Vagina (tissue), 2 donors: Measurements from ENCODE around the gene B9D1. TPM values are rescaled to one million over a fixed set of nuclear protein-coding genes. Genes with fewer than 3 reads are reported as not detected.
A peak's percentile ranks its signal among the peaks of the same experiment; 100 is the strongest.

Source experiments
- DNase-seq, 2 donors: peaks; one replicate each; pipeline ENCODE4 v3.0.0-alpha.2; 2017; ENCODE audit errors: extremely low spot score in 2 of 2
- H3K27ac ChIP-seq: fragments of 200-600 bp; sonication (generic); one replicate; pipeline ENCODE4 v1.5.1; 2019
- H3K27me3 ChIP-seq: fragments of 200-600 bp; sonication (generic); one replicate; pipeline ENCODE4 v1.5.1; 2019
- H3K36me3 ChIP-seq, 2 donors: fragments of 200-600 bp; sonication (generic); one replicate each; pipeline ENCODE4 v1.5.1; 2017 to 2019
- H3K4me1 ChIP-seq: fragments of 200-600 bp; sonication (generic); one replicate; pipeline ENCODE4 v1.5.1; 2019
- H3K4me3 ChIP-seq, 2 donors: fragments of 200-600 bp; sonication (generic); 1 replicate in 1 of 2; 2 replicates in 1 of 2; pipeline ENCODE4 v1.5.1; 2016 to 2019
- H3K9me3 ChIP-seq: fragments of 200-600 bp; sonication (generic); one replicate; pipeline ENCODE4 v1.5.1; 2019
- CTCF ChIP-seq, 3 experiments: fragments of 450-650 bp in 2 of 3; fragments of 200-600 bp in 1 of 3; sonication (generic) in 1 of 3; IDR thresholded peaks; one replicate each; pipeline ENCODE4 v1.5.1; 2017 to 2019; ENCODE audit warnings: antibody characterized with exemption in 3 of 3, mild to moderate bottlenecking in 2 of 3, moderate library complexity in 2 of 3
- POLR2A ChIP-seq, 2 donors: fragments of 450-650 bp; IDR thresholded peaks; one replicate each; pipeline ENCODE4 v1.6.1; 2017; ENCODE audit warnings: antibody characterized with exemption in 2 of 2, mild to moderate bottlenecking in 2 of 2, moderate library complexity in 2 of 2
- POLR2AphosphoS5 ChIP-seq, 2 donors: sonication (generic); formaldehyde crosslinking; IDR thresholded peaks; one replicate each; pipeline ENCODE4 v1.9.0; 2017; ENCODE audit warnings: antibody characterized with exemption in 2 of 2, mild to moderate bottlenecking in 2 of 2, low read depth in 1 of 2; ENCODE audit not compliant: insufficient read depth in 1 of 2
- intact Hi-C: fragments of 100-400 bp; cut with DNase I; formaldehyde crosslinking; loops from one replicate; pipeline ENCODE4 v1.15.1; 2023
- total RNA-seq: library from RNA; depleted of rRNA; stranded (reverse); fragments of >200 nt; gene quantifications from one replicate; pipeline ENCODE4 v1.2.3, GENCODE V29; 2016

The B9D1 gene
- total RNA-seq, 1 donor from 2014 or later, result 50.6 TPM

- Histone ChIP-seq H3K9me3 (no peaks in the 10 kb centered on the region), H3K4me3 (no peak overlapping the region), H3K4me1 (peaks cover 47% of the 10 kb centered on the region), H3K27ac (no peak overlapping the region), H3K36me3 (no peaks in the 10 kb centered on the region), H3K27me3 (no peaks in the 10 kb centered on the region)
- no peak for DNase-seq
- intact Hi-C loops, result no loop called here
- TF ChIP-seq POLR2A (IDR thresholded peaks at IDR 0.05) (no peak), CTCF (IDR thresholded peaks at IDR 0.05) (no peak), POLR2AphosphoS5 (IDR thresholded peaks at IDR 0.05; ENCODE audit: insufficient read depth in 1 of 2, low read depth in 1 of 2) (no peak)
Observed at GRCh38 chr17:19339341-19339815, 23.1 kb downstream of the B9D1 start.

GRCh38 chr17:19338031-19338990, 24.2 kb downstream of the B9D1 start:
- Histone ChIP-seq H3K36me3 (no peaks in the 10 kb centered on the region), H3K4me1 (peaks cover 38% of the 10 kb centered on the region), H3K9me3 (no peaks in the 10 kb centered on the region), H3K4me3 (no peak overlapping the region), H3K27ac (no peak overlapping the region), H3K27me3 (no peaks in the 10 kb centered on the region)
- intact Hi-C loops, result no loop called here
- peak in 1 of 2 donors; percentile 46 for DNase-seq
- TF ChIP-seq CTCF (IDR thresholded peaks at IDR 0.05) (peak in 1 of 3 experiments; percentile 37), POLR2AphosphoS5 (IDR thresholded peaks at IDR 0.05; ENCODE audit: insufficient read depth in 1 of 2, low read depth in 1 of 2) (peak in 1 of 2 donors; percentile 18), POLR2A (IDR thresholded peaks at IDR 0.05) (no peak)

GRCh38 chr17:19337712-19338023, 24.9 kb downstream of the B9D1 start:
- Histone ChIP-seq H3K9me3 (no peaks in the 10 kb centered on the region), H3K4me3 (no peak overlapping the region), H3K27me3 (no peaks in the 10 kb centered on the region), H3K4me1 (peaks cover 31% of the 10 kb centered on the region), H3K27ac (no peak overlapping the region), H3K36me3 (no peaks in the 10 kb centered on the region)
- no peak for DNase-seq
- no peak for TF ChIP-seq POLR2AphosphoS5 (IDR thresholded peaks at IDR 0.05; ENCODE audit: insufficient read depth in 1 of 2, low read depth in 1 of 2)
- no peak for TF ChIP-seq CTCF (IDR thresholded peaks at IDR 0.05)
- TF ChIP-seq POLR2A (IDR thresholded peaks at IDR 0.05), result no peak
- intact Hi-C loops, result no loop called here

- TF ChIP-seq POLR2A (IDR thresholded peaks at IDR 0.05), result no peak
- TF ChIP-seq CTCF (IDR thresholded peaks at IDR 0.05), result peak in 2 of 3 experiments; percentile 31 to 33
Observed at GRCh38 chr17:19336938-19337711, 25.4 kb downstream of the B9D1 start.

More at GRCh38 chr17:19336938-19337711, 25.4 kb downstream of the B9D1 start:
- Histone ChIP-seq H3K4me3 (no peak overlapping the region), H3K4me1 (peaks cover 26% of the 10 kb centered on the region), H3K36me3 (no peaks in the 10 kb centered on the region), H3K27me3 (no peaks in the 10 kb centered on the region), H3K27ac (no peak overlapping the region), H3K9me3 (no peaks in the 10 kb centered on the region)
- intact Hi-C loops, result no loop called here
- DNase-seq, result no peak
